Stimulated activated CD4-positive, alpha-beta T cell treated with anti-CD3 and anti-CD28 coated beads, TNF-alpha, amount 100 ng/mL, for 24 hours (primary cell): ENCODE results near the gene PAX2.

Experiments
- DNase-seq, 3 experiments: peaks; one replicate each; pipeline ENCODE4 v3.0.0-alpha.2; 2020; ENCODE audit warnings: low read depth in 3 of 3

PAX2 gene

DNA sequence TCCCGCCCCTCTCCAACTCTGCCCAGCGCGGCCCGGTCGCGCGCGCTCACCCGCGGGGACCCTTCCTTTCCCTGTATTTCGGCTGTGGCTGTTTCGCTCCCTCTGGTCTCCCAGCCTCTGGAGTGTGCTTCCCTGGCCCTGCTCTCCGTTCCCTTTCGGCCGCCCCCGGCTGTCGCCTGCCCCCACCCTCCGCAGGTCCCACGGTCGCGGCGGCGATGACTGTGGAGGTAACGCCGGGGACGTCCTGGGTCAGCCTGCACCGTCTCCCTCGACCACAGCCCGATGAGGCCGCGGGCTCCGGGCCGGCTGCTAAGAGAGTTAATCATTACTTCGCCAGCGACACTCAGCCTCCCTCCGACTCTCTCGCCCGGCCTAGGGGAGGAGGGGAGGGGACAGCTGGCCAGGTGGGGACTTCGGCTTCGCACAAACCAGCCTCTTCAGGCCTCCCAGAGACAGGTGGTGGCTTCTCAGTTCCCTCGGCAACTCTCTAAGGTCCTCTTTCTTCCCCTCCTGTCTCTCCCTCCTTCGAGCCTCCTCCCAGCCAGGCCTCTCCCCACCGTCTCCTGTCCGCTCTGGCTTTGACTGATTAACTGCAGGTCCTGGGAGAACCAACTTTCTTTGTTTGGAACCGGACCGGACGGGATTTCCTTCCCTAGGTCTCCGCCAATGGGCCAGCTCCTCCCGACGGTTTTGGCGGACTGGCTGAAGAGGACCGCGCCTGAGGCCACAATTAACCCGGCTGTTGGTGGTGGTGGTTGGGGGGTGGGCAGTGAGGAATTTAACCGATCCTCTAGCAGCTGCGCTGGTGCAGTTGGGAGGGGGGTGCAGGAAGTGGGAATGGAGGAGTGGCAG is 5.6 kb upstream of the PAX2 start:
- no peak for DNase-seq

DNA sequence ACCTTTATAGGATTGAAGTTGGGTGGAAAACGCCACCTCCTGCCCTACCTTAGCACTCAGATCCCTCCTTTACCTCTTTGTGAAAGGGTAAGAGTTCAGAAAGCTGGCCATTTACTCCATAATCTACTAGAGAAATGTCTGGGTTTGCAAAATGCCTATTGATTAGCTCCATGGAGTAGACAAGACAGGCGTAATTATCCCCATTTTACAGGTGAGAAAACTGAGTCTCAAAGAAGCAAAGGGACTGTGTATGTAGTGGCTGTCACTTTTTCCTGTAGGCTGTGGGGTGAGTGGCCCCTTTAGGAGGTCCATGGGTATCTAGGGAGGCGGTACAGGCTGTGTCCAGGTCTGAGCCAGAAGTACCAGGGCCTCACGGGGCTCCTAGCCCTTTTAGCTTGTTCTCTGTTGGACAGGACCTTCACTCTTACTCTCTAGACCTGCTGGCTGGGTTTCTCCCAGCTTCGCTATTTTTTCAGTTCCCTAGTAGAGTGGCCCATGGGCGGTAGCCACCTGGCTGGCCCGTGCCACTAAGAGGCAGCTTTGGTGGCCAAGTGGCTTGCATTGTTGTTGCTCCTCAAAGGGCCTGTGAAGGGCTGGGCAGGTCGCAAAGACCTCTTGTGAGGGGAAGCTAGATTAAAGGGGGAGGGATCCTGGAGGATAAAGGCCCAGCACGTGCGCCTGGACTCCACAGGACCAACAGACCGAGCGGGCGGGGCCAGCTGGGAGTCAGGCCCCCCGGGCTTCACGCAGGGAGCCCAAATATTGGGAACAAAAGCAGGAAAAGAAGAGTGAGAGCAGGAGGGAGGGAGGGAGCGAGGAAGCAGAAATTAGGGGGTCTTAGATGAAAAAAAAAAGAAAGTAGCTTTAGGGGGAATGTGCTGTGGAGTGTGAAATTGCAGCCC is 4.7 kb upstream of the PAX2 start:
- DNase-seq = no peak

DNA sequence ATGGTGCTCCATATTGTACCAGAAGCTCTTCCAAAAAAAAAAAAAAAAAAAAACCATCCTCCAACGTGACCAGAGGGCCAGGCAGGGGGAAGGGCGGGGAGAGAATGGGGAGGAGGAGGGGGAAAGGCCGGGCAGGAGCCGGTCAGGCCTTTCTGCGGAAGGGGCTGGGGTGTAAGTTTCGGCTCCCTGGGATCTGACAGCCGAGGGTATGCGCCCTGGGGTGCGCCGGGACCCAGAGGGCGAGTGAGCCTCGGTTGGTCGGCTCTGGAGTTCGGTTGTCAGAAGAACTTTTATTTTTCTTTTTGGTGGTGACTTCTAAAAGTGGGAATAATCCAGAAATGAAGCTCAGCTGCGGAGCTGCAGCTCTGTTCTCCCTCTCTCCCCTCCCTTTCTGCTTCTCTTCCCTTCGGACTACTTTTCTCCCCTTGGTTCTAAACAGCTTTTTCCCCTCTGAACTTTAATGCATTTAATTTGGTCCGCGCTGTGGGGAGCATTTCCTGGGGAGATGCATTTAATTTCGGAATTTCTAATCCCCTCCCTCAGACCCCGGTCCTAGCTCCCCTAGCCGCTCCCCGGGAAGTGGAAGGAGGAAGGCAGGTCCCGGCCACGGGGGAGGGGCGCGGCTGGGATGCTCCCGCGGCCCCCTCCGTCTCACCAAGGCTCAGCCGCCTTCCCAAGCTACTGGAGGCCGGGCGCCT is 3.9 kb upstream of the PAX2 start:
- no peak for DNase-seq

DNA sequence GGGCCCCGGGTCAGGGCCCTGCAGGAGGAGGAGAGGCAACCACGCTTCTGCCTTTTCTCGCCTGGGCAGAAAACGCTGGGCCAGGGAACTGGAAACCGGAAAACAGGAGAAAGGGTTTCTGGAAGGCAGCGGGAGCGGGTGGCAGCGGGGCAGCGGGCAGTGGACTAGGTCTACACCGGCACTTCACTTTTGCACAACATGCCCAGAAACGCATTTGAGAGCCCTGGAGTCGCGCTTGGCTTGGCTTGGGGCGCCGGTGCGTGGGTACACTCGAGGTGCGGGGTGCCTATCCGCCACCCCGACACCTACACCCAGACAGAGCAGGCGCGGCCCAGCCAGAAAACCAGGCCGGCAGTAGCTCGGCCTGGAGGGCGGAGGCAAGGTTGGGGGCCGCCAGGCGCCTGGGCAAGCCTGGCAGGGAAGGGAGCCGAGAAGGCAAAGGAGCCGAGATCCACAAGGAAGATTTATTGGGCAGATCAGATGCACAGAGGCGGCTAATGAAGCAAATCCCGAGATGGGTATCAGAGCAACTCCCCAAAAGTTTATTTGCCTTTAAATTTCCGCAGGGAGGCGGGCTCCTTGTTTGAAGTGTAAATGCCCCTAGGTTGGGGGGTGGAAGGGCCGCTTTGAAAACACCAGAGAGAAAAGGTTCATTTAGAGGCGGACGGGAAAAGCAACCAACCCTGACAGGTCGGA is 3.2 kb upstream of the PAX2 start:
- no peak for DNase-seq

DNA sequence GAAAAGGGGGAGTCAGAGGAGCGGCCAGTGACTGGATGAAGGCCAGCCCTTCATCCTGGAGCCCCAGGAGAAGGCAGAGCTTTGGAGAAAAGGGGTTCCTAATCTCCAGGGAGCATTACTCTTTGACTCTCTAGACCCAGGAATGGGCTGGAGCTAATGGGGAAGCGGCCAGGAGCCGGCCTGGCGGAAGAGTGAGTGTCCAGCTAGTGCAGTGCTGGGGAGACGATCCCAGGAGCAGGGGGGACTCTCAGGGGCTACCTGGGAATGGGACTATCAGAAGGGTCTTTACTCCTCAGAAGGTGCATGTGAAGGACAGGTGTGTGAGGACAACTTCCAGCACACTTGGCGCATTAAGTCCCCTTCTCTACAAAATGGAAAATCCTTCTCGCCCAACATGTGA is 2.4 kb upstream of the PAX2 start:
- no peak for DNase-seq

DNA sequence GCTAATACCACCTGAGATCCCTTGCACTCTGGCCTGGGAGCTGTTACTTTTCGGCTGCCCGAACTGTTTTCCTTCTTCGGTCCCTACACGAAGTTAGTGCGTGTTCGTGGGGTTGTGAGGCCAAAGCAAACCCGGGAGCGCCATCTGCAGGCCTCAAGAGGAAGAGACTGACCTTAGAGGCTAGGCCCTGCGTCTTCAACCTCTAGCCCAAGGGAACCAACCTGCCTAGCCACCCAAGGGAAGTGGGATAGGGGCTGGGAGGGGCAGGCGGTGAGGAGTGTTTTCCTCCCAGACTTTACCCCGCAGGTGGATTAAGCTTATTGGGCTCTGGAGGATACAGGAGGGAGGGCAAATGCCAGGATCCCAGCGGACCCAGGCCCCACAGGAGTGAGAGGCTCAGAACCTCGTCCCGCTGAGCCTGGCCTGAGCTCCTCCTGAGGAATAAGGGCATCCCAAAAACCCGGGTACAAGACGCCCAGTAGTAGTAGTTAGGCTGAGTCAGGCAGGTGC is 1.7 kb upstream of the PAX2 start:
- DNase-seq = peak in 1 of 3 experiments; percentile 11

DNA sequence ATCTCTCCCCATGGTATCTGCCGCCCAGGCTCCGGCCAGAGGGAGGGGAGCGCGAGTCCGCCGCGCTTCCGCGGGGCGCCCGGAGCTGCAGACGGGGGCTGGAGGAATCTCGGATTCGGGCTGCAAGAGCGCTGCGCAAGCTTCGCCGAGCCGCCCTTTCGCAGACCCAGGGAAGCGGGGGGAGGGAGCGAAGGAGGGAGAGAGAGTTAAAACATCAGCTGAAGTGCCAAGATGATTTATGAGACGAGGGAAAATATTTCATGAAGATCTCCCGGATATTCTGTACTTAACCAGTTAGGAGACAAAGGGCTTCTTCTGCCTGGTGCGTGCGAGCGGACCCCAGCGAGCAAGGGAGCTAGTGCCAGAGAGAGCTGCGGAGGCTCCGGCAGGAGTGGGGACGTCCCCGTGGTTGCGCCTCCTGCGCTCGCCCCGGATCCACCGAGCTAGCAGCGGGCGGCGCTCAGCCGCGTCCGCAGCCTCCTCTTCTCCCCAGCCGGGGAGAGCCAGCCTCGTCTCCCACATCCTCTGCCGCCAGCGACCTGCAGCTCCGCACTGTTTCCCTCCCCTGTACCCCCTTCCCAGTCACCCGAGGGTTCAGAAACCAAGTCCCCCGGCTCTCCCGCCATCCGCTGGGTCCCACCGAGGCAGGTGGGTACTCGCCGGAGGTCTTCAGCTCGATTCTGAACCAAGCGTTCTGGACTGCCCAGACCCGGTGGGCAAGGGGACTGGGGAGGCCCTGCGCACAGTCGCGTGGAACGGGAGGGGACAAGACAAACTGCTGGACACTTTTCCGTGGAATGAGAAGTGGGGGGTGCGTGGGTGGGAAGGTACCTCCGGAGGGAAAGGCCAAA is 1.0 kb upstream of the PAX2 start:
- DNase-seq = no peak

DNA sequence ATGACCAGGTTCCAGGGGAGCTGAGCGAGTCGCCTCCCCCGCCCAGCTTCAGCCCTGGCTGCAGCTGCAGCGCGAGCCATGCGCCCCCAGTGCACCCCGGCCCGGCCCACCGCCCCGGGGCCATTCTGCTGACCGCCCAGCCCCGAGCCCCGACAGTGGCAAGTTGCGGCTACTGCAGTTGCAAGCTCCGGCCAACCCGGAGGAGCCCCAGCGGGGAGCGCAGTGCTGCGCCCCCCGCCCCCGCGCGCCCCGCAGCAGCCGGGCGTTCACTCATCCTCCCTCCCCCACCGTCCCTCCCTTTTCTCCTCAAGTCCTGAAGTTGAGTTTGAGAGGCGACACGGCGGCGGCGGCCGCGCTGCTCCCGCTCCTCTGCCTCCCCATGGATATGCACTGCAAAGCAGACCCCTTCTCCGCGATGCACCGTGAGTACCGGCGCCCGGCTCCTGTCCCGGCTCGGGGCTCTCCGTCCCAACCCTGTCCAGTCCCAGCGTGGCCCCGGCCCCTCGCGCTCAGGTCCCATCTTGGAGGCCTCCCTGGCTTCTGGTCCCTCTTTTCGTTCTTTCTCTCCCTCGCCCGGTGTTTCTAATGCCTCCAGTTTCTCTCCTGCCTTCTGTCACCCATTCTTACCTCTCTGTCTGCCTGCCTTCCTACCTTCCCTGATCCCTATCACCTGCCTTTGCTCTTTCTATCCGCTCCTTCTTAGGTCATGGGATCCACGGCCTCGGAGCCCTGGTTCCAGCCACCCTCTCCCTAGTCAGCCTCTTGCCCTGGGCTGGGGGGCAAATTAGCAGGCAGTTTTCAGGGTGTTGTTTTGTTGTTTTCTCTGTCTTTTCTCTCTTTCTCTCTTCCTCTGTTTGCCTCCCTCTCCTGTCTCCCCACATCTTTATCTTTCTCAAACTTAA is 751 bp downstream of the PAX2 start:
- DNase-seq = no peak

DNA sequence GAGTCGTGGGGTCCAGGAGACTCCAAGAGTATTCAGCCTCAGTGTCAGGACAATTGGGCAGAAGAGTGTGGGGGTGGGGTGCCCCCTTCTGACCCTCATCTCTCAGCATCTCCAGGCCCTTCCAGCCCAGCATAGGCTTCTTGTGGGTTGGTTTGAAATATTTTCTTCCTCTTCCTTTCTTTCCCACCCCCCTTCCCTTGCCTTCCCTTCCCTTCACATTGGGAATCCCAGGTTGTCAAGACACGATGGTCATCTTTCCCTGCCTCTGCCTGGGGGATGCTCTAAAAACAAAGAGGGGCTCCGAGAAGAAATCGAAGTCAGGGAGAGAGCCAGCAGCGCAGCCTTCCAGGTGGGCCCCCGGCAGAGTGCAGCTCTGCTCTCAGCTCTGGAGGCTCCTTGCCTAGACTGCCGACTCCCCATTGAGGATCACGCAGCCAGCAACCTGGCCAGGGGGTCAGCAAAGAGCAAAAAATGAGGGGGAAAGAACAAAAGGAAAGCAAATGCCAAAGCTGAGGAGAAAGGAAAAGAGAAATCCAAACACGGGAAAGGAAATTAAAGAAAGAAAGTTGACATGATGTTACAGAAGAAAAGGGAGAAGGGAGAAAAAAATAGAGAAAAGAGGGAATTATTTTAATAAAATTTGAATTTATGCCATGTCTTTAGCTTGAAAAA is 1.5 kb downstream of the PAX2 start:
- no peak for DNase-seq

DNA sequence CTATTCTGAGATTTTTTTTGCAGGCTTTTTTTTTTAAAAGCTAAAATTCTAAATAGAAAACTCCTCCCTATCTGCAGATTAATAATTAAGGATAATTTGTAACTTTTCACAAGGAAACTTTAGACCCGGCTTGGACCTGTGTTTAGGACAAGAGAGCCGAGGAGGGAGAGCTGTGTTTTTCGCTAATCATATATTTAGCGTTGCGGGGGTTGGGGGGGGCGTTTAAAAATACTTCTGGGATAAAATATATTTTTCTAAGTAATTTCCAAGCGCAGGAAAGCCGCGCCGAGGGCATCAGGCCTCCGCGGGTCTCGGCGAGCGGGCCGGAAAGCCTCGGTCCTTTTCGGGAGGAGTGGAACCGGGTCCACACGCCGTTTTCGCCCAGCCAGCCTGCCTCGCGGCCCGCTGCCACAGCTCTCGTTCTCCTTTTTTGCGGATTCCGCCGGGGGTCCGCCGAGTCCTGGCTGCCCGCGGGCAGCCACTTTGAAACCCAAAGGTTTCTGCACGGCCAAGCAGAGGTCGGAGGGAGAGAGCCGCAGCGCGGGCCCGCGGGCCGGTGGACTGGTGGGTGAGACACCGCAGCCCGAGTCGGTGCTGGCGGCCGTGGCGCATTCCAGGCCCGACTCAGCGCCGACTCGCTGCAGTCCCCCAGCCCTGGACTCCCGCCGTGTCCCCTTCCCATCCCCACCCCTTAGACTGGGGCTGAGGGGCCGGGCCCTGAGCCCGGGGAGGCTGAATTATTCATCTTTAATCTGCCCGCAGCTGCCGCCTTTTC is 2.3 kb downstream of the PAX2 start:
- no peak for DNase-seq

DNA sequence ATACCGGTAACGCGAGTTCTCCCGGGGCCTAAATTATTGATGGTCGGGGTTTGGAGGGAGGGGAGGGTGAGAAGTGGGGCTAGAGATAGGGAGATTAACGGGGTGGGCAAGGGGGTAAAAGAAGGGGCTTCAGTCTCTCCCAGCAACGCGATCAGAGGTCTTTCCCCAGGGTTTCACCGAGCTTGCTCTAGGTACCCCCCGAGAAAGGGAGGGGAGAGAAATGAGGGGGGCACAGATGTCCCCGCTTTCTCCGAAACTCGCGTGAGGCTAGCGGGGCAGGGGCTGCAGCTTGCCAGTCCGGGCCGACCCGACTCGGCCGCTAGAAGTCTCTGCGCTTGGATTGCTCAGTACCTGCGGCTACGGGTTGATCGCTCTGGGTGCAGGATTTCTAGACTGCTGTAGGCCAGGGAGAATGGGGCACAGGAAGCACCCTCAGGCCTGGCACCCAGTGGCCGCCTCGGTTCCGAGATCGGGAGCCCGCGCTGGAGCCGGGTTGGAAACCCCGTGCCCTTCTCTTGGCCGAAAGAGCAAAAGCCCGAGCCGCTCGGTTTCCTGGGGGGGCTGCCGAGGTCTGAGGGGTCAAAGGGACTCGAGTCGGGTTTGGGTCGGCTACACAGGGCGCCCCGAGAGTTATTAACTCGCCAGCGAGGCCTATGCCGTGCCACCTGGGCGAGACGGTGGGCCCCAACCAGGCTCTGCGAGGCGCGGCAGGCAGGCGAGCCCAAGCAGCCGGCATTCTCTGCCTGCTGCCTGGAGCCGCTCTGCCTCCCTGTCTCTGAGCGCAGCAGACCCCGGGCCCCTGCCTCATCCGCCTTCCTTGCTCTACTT is 3.1 kb downstream of the PAX2 start:
- no peak for DNase-seq

DNA sequence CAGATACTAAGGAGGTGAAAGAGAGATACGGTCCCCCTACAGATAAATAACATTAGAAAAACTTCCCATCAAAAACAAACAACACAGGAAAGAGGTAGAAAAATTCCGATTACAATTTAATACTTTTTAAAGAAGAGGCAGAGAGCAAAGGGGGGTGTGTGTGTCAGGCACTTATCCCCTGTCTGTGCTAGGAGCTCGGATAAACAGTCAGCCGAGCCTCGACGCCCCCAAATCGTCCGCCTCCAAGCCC is 3.6 kb downstream of the PAX2 start:
- DNase-seq = no peak

DNA sequence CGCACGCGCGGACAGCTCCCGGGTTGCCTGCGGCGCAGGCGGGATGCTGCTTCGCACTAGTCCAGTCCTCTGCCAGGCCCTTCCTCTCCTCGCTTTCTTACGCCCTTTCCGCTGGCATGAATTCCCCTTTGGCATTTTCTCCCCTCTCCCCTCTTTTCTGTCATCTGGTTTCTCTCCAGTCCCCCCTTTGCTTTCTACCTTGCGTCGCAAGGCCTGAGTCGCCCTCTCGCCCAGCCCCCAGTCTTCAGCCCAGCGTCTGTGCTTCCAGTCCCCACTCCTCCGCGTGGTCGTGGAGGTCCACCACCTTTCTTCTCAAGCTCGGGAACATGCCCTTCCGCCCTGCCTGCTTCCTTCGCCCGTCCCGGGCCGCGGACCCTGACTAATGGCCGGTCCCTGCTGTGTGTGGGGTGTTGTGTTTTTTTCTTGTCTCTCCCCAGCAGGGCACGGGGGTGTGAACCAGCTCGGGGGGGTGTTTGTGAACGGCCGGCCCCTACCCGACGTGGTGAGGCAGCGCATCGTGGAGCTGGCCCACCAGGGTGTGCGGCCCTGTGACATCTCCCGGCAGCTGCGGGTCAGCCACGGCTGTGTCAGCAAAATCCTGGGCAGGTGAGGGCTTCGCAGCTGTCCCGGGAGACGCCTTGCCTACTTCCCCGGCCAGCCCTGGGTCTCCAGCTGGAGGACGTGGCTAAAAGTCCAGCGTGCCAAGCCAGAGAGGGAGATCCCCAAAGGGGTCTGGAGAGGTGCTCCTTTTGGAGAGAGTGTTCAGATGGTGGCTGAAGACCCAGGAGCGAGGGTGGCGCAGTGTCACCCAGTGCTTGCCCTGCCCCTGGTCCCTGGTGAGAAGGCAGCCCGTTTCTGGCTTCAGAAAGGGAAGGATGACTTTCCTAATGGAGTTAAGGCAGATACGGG is 4.2 kb downstream of the PAX2 start:
- DNase-seq = no peak

DNA sequence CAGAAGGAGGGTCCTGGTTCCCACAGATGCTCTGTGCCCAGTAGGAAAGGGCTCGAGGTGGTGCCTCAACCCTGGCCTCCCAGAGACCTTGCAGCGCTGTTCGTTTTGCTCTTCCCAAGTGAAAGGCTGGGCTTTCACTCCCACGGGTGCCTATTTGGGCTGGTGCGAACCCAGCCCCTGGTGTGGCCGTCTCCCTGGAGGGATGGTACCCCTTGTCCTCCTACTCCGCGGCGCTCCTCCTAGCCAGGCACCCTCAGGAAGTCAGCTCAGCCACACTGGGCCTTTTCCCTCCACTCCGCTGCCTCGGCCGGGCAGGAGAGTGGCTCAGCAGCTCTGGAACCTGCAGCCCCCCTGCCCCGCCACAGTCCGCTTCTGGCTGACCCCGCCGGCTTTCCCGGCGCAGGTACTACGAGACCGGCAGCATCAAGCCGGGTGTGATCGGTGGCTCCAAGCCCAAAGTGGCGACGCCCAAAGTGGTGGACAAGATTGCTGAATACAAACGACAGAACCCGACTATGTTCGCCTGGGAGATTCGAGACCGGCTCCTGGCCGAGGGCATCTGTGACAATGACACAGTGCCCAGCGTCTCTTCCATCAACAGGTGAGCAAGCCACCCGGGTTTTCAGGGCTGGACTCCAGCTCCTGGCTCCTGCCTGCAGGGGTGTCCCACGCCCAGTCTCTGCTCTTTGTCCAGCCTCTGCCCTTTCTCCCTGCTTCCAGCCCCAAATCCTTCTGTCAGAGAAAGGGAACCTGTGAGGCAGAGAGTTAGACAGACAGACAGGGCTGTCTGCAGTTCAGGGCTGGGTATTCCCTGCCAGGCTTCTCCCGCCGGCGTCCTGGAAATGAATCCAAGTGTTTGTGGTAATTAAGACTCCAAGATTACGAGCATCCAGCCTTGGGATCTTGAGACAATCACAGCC is 5.2 kb downstream of the PAX2 start:
- DNase-seq = no peak

DNA sequence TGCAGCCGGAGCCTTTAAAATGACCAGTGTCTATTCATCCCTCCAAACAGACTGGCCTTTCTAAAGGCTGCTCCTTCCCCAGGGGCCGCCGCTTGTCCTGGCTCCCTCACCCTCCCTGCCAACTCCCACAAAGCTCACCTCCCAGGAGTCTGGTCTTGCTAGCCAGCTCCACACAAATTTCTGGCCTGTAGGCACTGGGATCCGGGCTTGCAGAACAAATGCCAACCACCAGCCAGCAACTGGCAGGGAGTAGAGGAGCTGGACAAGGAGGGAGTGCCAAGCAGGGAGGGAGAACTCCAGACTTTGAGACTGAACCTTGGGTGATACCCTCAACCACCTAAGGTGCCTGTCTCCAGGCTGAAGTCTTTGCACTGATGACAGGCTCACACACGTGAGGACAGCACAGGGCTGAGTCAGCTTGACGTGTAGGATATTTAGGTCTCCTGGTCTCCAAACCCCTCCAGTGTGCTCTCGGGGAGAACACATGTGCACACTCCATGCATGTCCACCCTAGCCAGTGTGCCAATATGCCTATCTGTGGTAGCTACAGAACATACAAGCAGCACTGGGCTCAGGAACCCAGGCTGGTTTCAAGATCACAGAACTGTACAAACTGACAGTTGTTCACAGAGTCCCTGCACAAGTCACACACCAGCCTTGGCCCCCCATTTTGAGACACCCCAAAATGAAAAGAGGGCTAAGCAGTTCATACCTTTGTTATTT is 6.0 kb downstream of the PAX2 start:
- no peak for DNase-seq
